ENCODE results near the gene DLG1.

DLG1 gene

GRCh38 chr3:197014942-197015575 lies 283.4 kb downstream of the DLG1 start:
- DNase-seq (ENCODE audit: low read depth), result no peak

- DNase-seq (ENCODE audit: low read depth), result no peak
These were observed 284.4 kb downstream of the DLG1 start for GRCh38 chr3:197014024-197014423.

- DNase-seq (ENCODE audit: low read depth), result no peak
These were observed 285.9 kb downstream of the DLG1 start for GRCh38 chr3:197012540-197012883.

- no peak for DNase-seq (ENCODE audit: low read depth)
These were observed 286.5 kb downstream of the DLG1 start for GRCh38 chr3:197011780-197012539.

- DNase-seq (ENCODE audit: low read depth), result no peak
These were observed 287.7 kb downstream of the DLG1 start for GRCh38 chr3:197010556-197011351.

GRCh38 chr3:197009532-197010019 lies 288.8 kb downstream of the DLG1 start:
- DNase-seq (ENCODE audit: low read depth), result no peak

- no peak for DNase-seq (ENCODE audit: low read depth)
These were observed 289.8 kb downstream of the DLG1 start for GRCh38 chr3:197008436-197009209.

- DNase-seq (ENCODE audit: low read depth), result no peak
These were observed 290.5 kb downstream of the DLG1 start for GRCh38 chr3:197007953-197008352.

- no peak for DNase-seq (ENCODE audit: low read depth)
These were observed 291.0 kb downstream of the DLG1 start for GRCh38 chr3:197007296-197007940.

- DNase-seq (ENCODE audit: low read depth), result no peak
These were observed 291.6 kb downstream of the DLG1 start for GRCh38 chr3:197006860-197007259.

- no peak for DNase-seq (ENCODE audit: low read depth)
These were observed 292.0 kb downstream of the DLG1 start for GRCh38 chr3:197006446-197006845.

- peak; percentile 12 for DNase-seq (ENCODE audit: low read depth)
These were observed 294.7 kb downstream of the DLG1 start for GRCh38 chr3:197003461-197004385.

GRCh38 chr3:197002701-197003454 lies 295.5 kb downstream of the DLG1 start:
- DNase-seq (ENCODE audit: low read depth), result peak; percentile 72

- peak; percentile 29 for DNase-seq (ENCODE audit: low read depth)
These were observed 296.3 kb downstream of the DLG1 start for GRCh38 chr3:197001972-197002700.

- DNase-seq (ENCODE audit: low read depth), result no peak
These were observed 297.1 kb downstream of the DLG1 start for GRCh38 chr3:197001106-197001971.

GRCh38 chr3:197000211-197000610 lies 298.2 kb downstream of the DLG1 start:
- DNase-seq (ENCODE audit: low read depth), result peak; percentile 31

GRCh38 chr3:196998966-196999760 lies 299.2 kb downstream of the DLG1 start:
- no peak for DNase-seq (ENCODE audit: low read depth)
